DMS114 treated with DMSO at 0.1 percent for 48 hours (cell line): ENCODE measurements around the gene NHS.

ENCODE experiments used
- DNase-seq: peaks from one replicate; lab custom pipeline; 2025; ENCODE audit not compliant: unreplicated experiment; lab: John Stamatoyannopoulos, UW

Gene NHS

GRCh38 chrX:17584248-17584681, 209.3 kb downstream of the NHS start:
- no peak for DNase-seq

GRCh38 chrX:17585006-17585405, 210.0 kb downstream of the NHS start:
- DNase-seq = no peak

- DNase-seq = no peak
Observed at GRCh38 chrX:17587366-17587765, 212.4 kb downstream of the NHS start.

GRCh38 chrX:17588303-17588702, 213.3 kb downstream of the NHS start:
- DNase-seq = no peak

GRCh38 chrX:17590892-17591740, 216.1 kb downstream of the NHS start:
- peak; percentile 25 for DNase-seq

GRCh38 chrX:17591741-17592110, 216.7 kb downstream of the NHS start:
- no peak for DNase-seq

GRCh38 chrX:17592117-17592516, 217.1 kb downstream of the NHS start:
- no peak for DNase-seq

- no peak for DNase-seq
Observed at GRCh38 chrX:17594693-17595092, 219.7 kb downstream of the NHS start.

- no peak for DNase-seq
Observed at GRCh38 chrX:17595456-17596035, 220.5 kb downstream of the NHS start.

GRCh38 chrX:17596061-17596460, 221.1 kb downstream of the NHS start:
- no peak for DNase-seq

- no peak for DNase-seq
Observed at GRCh38 chrX:17596546-17597205, 221.7 kb downstream of the NHS start.

GRCh38 chrX:17597327-17597726, 222.3 kb downstream of the NHS start:
- no peak for DNase-seq

GRCh38 chrX:17597836-17598439, 222.9 kb downstream of the NHS start:
- DNase-seq = no peak

- no peak for DNase-seq
Observed at GRCh38 chrX:17601441-17602200, 226.6 kb downstream of the NHS start.

GRCh38 chrX:17602245-17602644, 227.2 kb downstream of the NHS start:
- DNase-seq = no peak

GRCh38 chrX:17603196-17603595, 228.2 kb downstream of the NHS start:
- DNase-seq = no peak

- DNase-seq = no peak
Observed at GRCh38 chrX:17605676-17606075, 230.7 kb downstream of the NHS start.

- no peak for DNase-seq
Observed at GRCh38 chrX:17606231-17606630, 231.2 kb downstream of the NHS start.

GRCh38 chrX:17608888-17609287, 233.9 kb downstream of the NHS start:
- DNase-seq = no peak

- DNase-seq = no peak
Observed at GRCh38 chrX:17610788-17611187, 235.8 kb downstream of the NHS start.

GRCh38 chrX:17613979-17614588, 239.1 kb downstream of the NHS start:
- DNase-seq = no peak
